OCI-LY7 (cell line): ENCODE data around the gene TANGO2. TPM values are rescaled to one million over a fixed set of nuclear protein-coding genes. Genes with fewer than 3 reads are reported as not detected.

ENCODE experiments used
- BruUV-seq: library from RNA; stranded (reverse); fragments of 400-500 nt; replicated peaks from 2 replicates; lab custom pipeline; 2021; lab: Mats Ljungman, UMichigan
- CTCF ChIA-PET: fragments of 300-600 bp; sonication (Branson Sonifier 250); formaldehyde crosslinking; loops from one replicate; lab custom pipeline; 2022; ENCODE audit warnings: antibody characterized with exemption; ENCODE audit not compliant: unreplicated experiment; lab: Charles Lee
- POLR2A ChIA-PET: fragments of 300-600 bp; sonication (Branson Sonifier 250); formaldehyde crosslinking; loops from one replicate; lab custom pipeline; 2022; ENCODE audit warnings: antibody characterized with exemption; lab: Charles Lee
- DNase-seq: peaks from one replicate; pipeline ENCODE4 v3.0.0-alpha.2; 2015; ENCODE audit warnings: low spot score
- H2AFZ ChIP-seq: fragments of 200-600 bp; sonication (generic), shearing (Covaris generic); 2 replicates; pipeline ENCODE4 v1.6.1; 2014; ENCODE audit warnings: mild to moderate bottlenecking, antibody characterized with exemption, low read length, moderate library complexity
- H3K27ac ChIP-seq: fragments of 200-600 bp; sonication (generic); 2 replicates; pipeline ENCODE4 v1.5.1; 2014; ENCODE audit warnings: mixed run types, low read depth, mild to moderate bottlenecking, moderate library complexity, low read length, inconsistent platforms; ENCODE audit not compliant: poor library complexity, severe bottlenecking
- H3K36me3 ChIP-seq: fragments of 200-600 bp; sonication (generic); 2 replicates; pipeline ENCODE4 v1.6.1; 2014; ENCODE audit warnings: mild to moderate bottlenecking, antibody characterized with exemption, low read length, moderate library complexity, mixed read lengths; ENCODE audit not compliant: insufficient read depth
- H3K4me1 ChIP-seq: fragments of 200-600 bp; sonication (generic); 2 replicates; pipeline ENCODE4 v1.5.1; 2014; ENCODE audit warnings: mild to moderate bottlenecking, low read length; ENCODE audit not compliant: insufficient read depth, poor library complexity, severe bottlenecking
- H3K4me2 ChIP-seq: fragments of 200-600 bp; sonication (generic); 2 replicates; pipeline ENCODE4 v1.6.1; 2014; ENCODE audit warnings: mild to moderate bottlenecking, low read length
- H3K4me3 ChIP-seq: fragments of 200-600 bp; sonication (generic); 2 replicates; pipeline ENCODE4 v1.5.1; 2014; ENCODE audit warnings: mild to moderate bottlenecking, low read depth, low read length; ENCODE audit not compliant: poor library complexity, severe bottlenecking
- H3K79me2 ChIP-seq: fragments of 200-600 bp; sonication (generic); 2 replicates; pipeline ENCODE4 v1.6.1; 2016; ENCODE audit warnings: low read depth, mild to moderate bottlenecking, low read length, moderate library complexity, mixed read lengths; ENCODE audit not compliant: insufficient read depth
- H3K9me2 ChIP-seq: fragments of 200-600 bp; sonication (generic); 2 replicates; pipeline ENCODE4 v1.6.1; 2016; ENCODE audit warnings: mild to moderate bottlenecking, low read length, mixed read lengths; ENCODE audit not compliant: insufficient read depth
- H3K9me3 ChIP-seq: fragments of 200-600 bp; sonication (generic); 2 replicates; pipeline ENCODE4 v1.6.1; 2014; ENCODE audit warnings: mild to moderate bottlenecking, mixed run types, low read length, mixed read lengths
- H4K20me1 ChIP-seq: fragments of 200-600 bp; sonication (generic); 2 replicates; pipeline ENCODE4 v1.6.1; 2014; ENCODE audit warnings: mild to moderate bottlenecking, antibody characterized with exemption, low read length, moderate library complexity, mixed read lengths; ENCODE audit not compliant: insufficient read depth
- CTCF ChIP-seq: fragments of 200-600 bp; sonication (generic); conservative IDR thresholded peaks from 2 replicates; pipeline ENCODE4 v1.5.1; 2014; ENCODE audit warnings: mild to moderate bottlenecking, antibody characterized with exemption, low read length, moderate library complexity, mixed read lengths
- EZH2phosphoT487 ChIP-seq: fragments of 200-600 bp; sonication (generic); IDR thresholded peaks from 2 replicates; pipeline ENCODE4 v1.6.1; 2018; ENCODE audit warnings: low read depth, borderline replicate concordance, mild to moderate bottlenecking, mixed run types, antibody characterized with exemption, low read length, moderate library complexity, mixed read lengths
- intact Hi-C: fragments of 100-400 bp; cut with micrococcal nuclease; formaldehyde crosslinking; loops from one replicate; pipeline ENCODE4 v1.10.0; 2022; ENCODE audit not compliant: unreplicated experiment
- total RNA-seq, 2 experiments: library from RNA; depleted of rRNA in 1 of 2; stranded (reverse); fragments of >200 nt in 1 of 2; shearing (Covaris generic) in 1 of 2; gene quantifications; 2 replicates each; pipeline ENCODE4 v1.2.3, GENCODE V29; 2014 to 2022

The TANGO2 gene
- total RNA-seq, 2 experiments from 2014 or later, result 18.3 to 23.3 TPM

DNA sequence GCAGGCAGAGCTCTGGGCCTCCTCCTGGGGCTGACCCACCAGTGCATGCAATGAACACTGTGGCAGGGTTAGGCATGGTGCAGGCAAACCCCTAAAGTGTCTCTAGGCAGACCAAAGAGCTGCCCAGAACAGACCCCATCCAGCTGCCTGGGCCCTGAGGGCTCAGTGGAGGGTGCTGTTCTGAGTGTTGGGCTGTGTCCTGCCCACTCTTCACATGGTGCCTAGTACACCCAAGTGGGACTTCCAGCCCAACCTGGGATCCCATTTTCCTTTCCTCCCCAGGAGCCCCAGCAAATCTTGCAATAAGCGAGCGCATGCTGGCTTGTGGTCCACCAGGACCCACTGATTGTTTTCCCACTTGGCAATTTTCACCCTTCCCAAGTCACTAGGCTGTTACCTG is 30.7 kb upstream of the TANGO2 start:
- Histone ChIP-seq H2AFZ (no peak overlapping the region), H3K9me2 (no peaks in the 10 kb centered on the region), H3K9me3 (no peaks in the 10 kb centered on the region), H3K4me3 (no peak overlapping the region), H3K4me1 (peaks cover 8% of the 10 kb centered on the region), H3K4me2 (no peak overlapping the region), H3K27ac (no peak overlapping the region), H3K36me3 (no peaks in the 10 kb centered on the region), H3K79me2 (no peaks in the 10 kb centered on the region), H4K20me1 (no peaks in the 10 kb centered on the region)
- BruUV-seq, result no TSS peak
- TF ChIP-seq EZH2phosphoT487 (no peak), CTCF (no peak)
- POLR2A ChIA-PET, result no interaction called here
- CTCF ChIA-PET, result no interaction called here
- intact Hi-C loops, result no loop called here
- DNase-seq, result no peak

GRCh38 chr22:19990609-19991394 is 30.1 kb upstream of the TANGO2 start:
- Histone ChIP-seq H3K9me2 (no peaks in the 10 kb centered on the region), H3K79me2 (no peaks in the 10 kb centered on the region), H3K9me3 (no peaks in the 10 kb centered on the region), H2AFZ (no peak overlapping the region), H3K4me3 (no peak overlapping the region), H4K20me1 (no peaks in the 10 kb centered on the region), H3K27ac (no peak overlapping the region), H3K4me2 (no peak overlapping the region), H3K4me1 (peaks cover 8% of the 10 kb centered on the region), H3K36me3 (no peaks in the 10 kb centered on the region)
- ChIA-PET CTCF (no interaction called here), POLR2A (no interaction called here)
- no peak for DNase-seq
- BruUV-seq, result no TSS peak
- TF ChIP-seq CTCF (no peak), EZH2phosphoT487 (no peak)
- intact Hi-C loops, result no loop called here

DNA sequence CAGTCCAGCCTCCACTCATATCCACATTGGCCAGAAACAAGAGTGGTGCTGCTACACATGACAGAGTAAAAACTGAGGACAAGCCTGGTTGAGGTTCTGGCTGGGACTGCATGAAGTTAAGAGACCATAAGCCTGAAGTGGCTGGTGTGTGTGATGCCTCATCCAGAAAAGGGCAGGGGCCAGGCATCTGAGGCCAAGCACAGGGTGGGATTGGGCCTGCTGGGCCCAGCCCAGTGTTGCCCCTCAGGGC is 29.6 kb upstream of the TANGO2 start:
- POLR2A ChIA-PET, result no interaction called here
- intact Hi-C loops, result no loop called here
- CTCF ChIA-PET, result no interaction called here
- no peak overlapping the region for H2AFZ ChIP-seq
- no peak overlapping the region for H3K4me2 ChIP-seq
- no TSS peak for BruUV-seq
- TF ChIP-seq EZH2phosphoT487, result no peak
- TF ChIP-seq CTCF, result no peak
- no peaks in the 10 kb centered on the region for H3K36me3 ChIP-seq
- H3K4me3 ChIP-seq, result no peak overlapping the region
- H3K79me2 ChIP-seq, result no peaks in the 10 kb centered on the region
- peaks cover 8% of the 10 kb centered on the region for H3K4me1 ChIP-seq
- H3K27ac ChIP-seq, result no peak overlapping the region
- H4K20me1 ChIP-seq, result no peaks in the 10 kb centered on the region
- H3K9me2 ChIP-seq, result no peaks in the 10 kb centered on the region
- DNase-seq, result no peak
- H3K9me3 ChIP-seq, result no peaks in the 10 kb centered on the region
